HG02943 (cell line): ENCODE results near the gene MRAP.
"Not testable (repeated sequence)": the region's sequence is repeated elsewhere in the genome, so short reads cannot be mapped to it uniquely, and the experiment has no call there.

ENCODE experiments used
- ATAC-seq: cut with Tn5 transposase; IDR thresholded peaks from one replicate; pipeline ENCODE4 v1.9.1; 2021; ENCODE audit warnings: mild to moderate bottlenecking, low read depth, moderate library complexity; ENCODE audit not compliant: unreplicated experiment

MRAP gene

DNA sequence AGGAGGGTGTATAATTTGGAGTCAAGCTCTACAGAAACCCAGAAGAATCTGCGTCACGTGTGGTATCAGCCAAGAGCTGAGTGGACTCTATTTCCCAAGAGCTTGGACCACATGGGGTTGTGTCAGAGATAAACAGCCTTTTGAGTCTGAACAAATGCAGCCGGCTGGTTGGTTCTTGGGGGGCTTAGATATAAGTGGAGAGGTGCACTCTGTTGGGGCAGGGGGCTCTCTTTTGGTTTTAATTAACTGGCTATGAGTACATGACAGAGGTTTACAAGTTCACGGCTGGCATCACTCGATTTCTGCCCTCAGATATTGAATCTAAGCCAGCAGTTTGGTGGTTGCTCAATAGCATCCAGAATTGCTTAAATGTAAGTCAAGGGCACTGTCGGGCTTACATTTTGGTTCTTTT lies 501 bp upstream of the MRAP start:
- no peak for ATAC-seq

DNA sequence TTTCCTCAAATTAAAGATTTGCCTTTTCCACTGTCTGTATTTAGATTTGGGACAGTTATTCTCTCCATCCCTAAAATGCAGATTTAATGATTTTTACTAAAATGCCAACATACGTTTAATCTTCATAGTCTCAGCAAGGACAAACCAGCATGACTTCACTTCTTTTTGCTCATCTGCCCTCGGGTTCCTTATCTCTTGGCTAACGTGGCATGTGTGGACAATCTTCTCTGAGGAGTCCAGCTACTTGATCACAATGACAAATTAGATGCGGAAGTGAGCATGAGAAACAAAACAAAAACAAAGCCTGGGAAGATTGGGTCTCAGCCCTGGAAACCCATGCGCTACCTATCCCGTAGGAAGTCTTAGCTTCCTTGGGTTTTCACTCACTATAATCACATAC lies 1.0 kb downstream of the MRAP start:
- no peak for ATAC-seq

DNA sequence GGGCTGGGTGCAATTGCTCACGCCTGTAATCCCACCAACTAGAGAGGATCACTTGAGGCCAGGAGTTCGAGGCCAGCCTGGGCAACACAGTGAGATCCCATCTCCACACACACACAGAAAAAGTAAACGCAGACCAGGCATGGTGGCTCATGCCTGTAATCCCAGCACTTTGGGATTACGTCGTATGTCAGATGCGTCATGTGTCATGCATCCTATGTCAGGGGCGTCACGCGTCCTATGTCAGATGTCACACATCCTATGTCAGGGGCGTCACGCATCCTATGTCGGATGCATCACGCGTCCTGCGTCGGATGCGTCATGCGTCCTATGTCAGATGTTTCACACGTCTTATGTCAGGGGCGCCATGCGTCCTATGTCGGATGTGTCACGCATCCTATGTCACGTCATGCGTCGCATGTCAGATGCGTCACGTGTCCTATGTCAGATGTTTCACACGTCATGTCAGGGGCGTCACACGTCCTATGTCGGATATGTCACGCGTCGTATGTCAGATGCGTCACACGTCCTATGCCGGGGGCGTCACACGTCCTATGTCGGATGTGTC lies 1.5 kb downstream of the MRAP start:
- no peak for ATAC-seq

DNA sequence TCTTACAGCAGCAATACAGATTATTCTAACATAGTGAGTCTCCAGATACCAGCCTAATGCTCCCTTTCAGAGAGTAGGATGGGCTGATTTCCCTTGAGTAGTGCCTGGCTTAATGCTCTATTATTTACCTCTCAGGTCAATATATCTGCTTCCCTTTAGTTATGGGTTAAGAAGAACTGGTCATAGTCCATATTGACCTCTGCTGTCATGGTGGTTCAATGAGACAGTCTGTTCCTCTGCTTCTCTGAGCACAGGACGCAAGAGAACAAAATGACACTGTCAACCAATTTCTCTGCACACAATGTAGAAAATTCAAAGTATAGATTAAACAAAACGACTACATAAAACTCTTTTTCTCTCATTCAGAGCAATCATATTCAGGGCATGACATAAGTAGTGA lies 2.9 kb downstream of the MRAP start:
- no peak for ATAC-seq

DNA sequence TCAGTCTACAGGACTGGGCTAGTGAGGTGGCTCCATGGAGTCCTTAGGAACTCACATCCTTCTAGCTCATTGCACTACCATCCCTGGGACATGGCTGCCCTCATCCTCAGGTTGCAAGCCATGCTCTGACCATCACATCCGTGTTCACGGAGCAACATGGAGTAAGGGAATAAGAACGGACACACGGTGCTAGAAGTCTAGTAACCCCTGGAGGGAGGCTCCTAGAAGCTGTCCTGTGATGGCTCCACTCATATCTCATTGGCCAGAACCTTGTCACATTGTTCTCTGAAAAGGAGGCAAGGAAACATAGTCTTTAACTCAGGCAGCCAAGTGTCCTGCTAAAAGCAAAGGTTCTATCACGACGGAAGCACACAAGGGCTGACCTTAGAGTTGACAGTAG lies 3.9 kb downstream of the MRAP start:
- ATAC-seq = no peak

DNA sequence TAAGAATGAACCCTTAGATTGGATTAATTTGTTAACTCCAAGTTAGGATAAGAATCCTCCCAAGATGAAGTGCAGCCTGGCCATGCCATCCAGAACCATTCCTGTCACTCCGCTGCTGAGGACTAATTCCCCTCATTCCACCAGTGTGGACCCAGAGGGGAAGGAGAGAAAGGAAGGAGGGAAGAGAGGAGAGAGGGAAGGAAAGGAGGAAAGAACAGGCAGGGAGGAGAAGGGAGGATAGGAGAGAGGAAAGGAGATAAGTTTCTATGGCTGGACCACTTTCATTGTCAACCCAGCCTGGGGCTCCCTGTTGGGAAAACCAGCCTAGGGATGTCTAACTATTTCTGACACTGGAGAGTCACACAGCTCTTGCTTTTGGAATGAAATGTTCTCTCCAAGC lies 4.7 kb downstream of the MRAP start:
- ATAC-seq = no peak

DNA sequence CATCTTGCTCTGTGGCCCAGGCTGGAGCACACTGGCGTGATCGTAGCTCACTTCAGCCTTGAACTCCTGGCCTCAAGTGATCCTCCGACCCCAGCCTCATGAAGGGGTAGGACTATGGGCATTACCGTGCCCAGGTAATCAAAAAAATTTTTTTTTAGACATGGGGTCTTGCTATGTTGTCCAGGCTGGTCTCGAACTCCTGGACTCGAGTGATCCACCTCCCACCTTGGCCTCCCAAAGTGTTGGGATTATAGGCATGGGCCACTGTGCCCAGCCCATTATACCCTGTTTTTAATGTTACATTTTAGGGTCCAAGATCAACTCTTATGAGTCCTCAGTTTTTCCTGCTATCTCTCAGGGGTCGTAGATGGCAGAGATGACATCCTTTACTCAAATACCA lies 6.3 kb downstream of the MRAP start:
- ATAC-seq = no peak

DNA sequence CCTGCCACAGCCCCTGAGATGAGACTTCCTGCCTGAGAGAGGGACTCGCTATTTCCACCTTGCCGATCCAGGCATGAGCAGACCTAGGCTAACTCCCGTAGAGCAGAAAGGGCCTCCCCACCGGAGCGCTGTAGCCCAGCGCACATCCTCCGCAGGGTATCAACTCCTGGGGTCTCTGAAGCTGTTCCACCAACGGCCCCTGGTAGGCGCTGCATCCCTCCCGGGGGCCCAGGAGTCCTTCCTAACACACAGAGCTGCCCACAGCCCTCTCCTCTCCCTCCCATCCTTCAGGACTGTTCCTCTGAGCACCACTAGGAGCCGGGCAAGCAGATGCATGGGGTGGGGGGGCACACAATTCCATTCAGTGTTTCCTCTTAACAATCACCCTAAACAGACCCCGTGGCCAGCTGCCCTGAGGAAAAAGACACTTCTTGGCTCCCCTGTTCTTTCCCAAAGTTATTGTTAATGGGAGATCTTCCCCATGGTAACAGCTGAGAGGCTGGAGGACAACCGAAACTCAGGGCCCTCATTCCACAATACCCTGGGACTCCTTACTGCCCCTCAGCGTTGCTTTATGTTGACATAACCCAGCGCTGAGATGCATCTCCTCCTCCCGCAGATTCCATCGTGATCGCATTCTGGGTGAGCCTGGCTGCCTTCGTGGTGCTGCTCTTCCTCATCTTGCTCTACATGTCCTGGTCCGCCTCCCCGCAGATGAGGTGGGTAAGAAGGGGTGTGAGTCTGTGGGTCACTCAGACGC lies 7.5 kb downstream of the MRAP start:
- no peak for ATAC-seq

DNA sequence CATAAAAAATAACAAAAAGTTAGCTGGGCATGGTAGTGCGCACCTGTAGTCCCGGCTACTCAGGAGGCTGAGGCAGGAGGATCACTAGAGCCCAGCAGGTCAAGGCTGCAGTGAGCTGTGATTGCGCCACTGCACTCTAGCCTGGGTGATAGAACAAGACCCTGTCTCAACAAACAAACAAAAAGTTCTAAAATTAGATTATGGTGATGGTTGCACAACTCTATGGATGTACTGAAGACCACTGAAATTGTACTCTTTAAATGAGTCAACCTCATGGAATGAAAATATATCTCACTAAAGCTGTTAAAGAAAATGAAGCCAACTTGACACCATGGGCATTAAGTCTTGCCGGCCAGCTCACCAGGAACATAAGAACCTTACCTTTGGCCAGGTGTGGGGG lies 9.1 kb downstream of the MRAP start:
- no peak for ATAC-seq

DNA sequence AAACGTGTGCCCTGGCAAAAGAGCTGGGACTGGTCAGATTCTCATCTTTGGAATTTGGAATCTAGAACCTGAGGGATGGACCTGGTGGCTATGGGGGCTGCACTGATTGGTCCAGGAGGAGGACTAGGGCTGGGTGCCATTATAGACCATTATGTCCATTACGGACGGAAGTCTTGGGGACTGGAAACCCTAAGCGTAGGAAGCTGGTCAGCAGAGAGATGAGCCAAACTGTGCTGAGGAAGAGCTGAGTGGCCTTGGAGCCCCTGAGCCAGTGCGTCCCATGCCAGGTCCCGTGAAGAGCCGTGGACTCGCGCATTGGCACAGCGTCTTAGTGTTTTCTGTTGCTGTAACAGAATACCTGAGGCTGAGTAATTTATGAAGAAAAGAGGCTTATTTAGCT lies 10.0 kb downstream of the MRAP start:
- ATAC-seq = no peak

DNA sequence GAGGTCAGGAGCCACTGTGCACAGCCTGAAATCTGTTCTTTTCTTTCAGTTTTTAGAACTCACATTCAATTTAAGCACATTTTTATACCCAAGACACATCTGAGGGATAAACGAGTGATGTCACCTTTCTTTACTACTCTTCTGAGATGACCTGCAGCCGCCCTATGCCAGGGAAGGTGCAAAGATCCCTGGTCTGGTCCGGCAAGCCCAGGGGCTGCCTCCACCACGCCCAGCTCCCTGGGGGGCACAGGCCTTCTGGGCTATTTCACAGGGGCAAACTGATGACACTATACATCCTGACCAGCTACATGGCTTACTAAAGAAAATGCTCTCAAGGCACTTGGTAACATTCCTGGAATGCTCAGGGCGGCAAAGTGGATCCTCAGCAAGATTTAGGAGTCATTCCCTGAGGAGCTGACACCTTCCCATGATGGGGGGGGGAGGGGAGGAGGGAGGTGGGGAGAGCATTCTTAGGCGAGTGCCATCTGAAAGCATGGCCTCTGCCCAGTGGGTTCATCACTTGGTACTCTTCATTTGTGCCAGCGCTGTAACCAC lies 11.3 kb downstream of the MRAP start:
- no peak for ATAC-seq

DNA sequence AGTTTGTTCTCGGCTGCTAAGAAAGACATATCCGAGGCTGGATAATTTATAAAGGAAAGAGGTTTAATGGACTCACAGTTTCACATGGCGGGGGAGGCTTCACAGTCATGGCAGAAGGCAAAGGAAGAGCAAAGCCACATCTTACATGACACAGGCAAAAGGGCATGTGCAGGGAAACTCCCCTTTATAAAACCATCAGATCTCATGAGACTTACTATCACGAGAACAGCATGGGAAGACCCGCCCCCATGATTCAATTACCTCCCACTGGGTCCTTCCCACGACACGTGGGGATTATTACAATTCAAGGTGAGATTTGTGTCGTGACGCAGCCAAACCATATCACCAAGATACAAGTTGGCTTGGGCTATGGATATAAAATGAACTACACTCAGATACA lies 12.3 kb downstream of the MRAP start:
- not testable (repeated sequence) for ATAC-seq

DNA sequence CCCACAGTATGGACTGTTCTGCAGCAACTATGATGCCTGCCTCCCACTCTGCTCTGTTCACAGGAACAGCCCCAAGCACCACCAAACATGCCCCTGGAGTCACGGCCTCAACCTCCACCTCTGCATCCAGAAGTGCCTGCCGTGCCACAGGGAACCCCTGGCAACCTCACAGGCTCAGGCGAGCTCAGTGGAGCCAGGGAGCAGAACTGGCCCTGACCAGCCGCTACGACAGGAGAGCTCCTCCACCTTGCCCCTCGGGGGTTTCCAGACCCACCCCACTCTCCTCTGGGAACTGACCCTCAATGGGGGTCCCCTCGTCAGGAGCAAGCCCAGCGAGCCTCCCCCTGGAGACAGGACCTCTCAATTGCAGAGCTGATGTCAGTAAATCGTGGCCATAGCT lies 13.0 kb downstream of the MRAP start:
- no peak for ATAC-seq

DNA sequence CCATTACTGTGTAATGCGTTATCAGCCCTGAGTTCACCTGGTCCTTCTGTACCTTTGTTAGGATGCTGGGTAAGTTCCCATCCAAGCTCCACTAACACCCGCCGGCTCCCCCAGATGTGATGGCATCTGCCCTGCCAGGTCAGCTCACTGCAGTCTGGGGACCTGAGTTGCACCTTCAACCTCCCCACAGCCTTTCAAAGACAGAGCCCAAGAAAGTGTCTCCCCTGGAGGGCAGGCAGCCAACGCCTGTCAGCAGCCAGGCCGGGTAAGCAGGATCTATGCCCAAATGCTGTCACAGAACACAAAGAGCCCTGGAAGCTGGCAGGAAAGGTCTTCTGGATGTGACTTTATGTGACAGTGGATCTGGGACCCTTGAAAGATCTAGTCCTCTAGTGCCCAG lies 13.7 kb downstream of the MRAP start:
- ATAC-seq = no peak

DNA sequence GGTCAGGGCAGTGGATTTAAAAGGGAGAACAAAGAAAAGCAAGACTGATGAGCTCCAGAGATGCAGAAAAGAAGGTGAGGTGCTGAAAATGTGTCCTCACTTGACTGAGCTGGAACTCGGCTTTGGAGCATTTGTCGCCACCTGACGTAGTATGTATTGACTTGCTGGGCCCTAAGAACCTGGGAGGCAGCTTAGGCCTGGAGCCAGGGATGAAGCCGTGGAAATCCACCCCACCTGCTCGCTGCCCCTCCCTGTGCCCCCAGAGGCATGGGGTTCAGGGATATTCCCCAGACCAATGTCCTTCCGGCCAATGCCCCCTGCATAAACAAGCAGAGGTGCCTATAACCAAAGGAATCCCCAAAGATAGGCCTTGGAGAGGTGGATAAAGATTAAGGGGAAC lies 14.3 kb downstream of the MRAP start:
- no peak for ATAC-seq

DNA sequence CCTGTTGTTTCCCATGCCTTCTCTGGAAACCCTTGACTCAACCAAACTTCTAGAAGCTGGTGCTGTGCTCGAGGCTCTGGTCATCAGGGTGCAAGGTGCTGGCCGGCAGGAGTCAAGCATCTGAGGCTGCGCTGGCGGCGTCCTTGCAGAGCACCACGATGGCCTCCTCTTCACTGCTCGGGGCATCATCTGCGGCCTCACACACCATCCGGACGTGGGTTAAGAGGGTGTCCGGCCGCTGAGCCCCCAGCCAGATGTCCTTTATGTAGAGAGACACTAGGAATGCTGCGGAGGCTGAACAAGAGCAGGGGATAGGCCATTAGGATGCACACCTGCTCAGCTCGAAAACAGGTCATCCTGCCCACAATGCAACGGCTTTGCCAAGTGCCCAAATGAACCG lies 16.2 kb downstream of the MRAP start:
- no peak for ATAC-seq

DNA sequence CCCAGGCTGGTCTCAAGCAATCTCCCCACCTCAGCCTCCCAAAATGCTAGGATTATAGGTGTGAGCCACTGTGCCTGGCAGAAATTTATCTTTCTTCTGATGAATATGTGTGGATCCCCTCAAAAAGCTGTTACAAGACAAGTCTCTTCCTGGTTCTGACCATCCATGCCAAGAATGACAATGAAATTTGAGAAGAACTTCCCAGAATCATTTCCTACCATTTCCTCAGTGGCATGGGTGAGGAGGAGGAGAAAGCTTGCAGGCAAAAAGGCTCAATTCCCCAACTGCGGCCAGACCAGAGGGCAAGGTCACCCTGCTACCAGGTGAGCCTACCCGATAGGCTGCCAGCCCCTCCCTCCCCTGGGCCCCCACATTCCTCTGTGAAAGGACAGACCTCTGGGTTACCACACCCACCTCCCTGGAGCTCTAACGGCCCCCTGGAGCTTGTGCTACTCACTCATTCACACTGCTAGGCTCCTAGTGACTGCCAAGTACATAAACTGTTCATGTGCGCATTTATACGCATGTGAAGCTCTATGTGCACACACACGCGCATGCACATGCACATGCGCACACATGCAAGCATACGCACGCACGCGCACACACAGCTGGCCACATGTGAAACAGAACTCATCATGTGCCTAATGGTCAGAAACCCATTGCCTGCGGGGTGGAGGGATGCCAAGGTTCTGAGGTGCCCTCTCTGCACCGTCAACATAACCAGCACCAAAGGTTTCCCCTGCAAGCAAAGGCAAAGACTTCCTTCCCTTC lies 17.0 kb downstream of the MRAP start:
- no peak for ATAC-seq

DNA sequence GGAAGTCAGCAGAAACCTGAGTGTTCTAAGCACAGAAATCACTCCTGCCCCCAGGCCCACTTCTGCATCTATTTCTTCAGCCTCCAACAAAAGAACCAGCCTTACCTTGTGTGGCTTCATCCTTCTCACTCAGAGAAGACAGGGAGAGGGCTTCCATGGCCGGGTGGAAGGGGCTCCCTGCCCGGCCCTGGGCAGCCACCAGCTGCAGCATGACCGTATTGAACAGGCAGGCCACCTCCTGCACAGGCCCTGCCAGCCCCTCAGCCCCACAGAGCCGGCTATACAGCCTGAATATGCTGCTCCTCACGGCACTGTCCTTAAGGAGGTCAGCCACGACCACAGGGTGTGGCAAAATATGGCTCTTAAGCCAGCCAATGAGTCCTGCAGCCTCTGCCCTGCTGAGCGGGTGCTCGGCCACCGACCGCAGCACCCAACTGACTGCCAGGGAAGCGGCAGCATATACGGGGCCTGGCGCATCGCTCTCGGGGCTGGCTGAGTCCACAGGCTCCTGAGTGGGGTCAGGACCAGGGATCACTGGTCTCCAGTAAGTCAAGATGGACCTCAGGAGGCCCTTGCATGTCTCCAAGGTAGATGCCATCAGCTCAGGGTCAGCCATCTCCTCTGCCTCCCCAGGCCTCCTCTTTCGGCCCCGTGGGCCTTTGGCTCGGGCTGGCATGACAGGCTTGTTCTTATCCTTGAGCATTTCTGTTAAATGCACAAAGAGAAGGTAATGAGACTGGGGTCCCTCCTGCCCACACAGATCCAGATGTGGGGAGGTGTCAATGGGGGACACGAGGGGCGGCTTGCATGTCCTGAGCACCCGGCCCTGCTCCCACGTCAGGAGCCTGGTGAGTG lies 17.9 kb downstream of the MRAP start:
- ATAC-seq = no peak

DNA sequence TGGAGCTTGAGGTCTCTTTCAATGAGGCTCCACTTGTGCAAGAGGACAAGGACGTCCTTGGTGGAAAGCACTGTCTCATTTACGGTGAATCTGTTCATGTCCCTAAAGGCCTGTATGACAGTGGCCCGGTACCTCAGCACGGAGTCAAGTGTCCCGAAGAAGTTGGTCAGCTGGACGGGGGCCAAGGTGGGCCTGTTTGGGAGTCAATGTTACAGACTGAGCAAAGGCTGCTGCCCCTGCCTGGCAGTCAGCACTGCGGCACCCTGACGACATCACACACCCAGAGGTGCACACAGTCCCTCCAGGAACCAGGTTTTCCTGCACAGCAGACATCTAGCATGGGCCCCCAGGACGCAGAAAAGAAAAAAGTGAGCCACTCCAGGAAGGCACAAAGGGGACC lies 19.1 kb downstream of the MRAP start:
- no peak for ATAC-seq

DNA sequence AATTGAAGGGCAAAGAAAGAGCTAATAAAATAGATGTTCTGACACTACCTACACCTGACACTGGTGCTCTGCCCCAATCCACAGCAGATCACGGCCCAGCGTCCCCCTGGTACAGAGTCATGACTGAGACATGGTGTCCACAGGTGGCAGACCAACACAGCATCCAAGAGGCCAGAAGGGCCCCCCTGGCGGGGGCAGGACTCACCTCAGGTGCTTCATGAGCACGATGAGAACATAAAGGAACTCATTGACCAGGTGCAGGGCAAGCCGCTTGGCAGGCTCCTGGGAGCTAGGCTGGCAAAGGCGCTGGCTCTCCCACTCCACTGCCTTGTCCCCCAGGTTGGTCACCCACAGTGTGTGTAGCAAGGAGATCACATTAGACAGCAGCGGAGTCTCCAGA lies 20.4 kb downstream of the MRAP start:
- no peak for ATAC-seq

DNA sequence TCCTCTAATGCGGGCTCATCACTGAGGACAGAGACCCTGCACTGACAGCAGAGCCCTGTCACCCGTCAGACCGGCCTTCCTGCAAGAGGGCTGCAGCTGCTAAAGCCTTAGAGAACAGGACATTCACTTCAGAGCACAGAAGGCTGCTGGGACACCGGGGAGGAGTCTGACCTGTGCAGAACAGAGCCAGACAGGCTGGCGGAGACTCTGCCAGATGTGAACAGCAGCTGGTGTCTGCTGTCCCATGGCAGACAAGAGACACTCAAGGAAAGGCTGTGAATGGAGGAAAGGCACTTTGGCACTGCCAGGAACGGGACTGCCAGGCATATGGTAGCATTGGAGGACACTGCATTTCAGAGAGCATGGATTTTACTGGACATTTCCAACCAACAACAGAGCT lies 21.4 kb downstream of the MRAP start:
- ATAC-seq = no peak
